HG03354 (cell line): Measurements from ENCODE around the gene OR2W3.

Source experiments
- ATAC-seq: cut with Tn5 transposase; IDR thresholded peaks from one replicate; pipeline ENCODE4 v1.9.1; 2021; ENCODE audit warnings: mild to moderate bottlenecking; ENCODE audit not compliant: unreplicated experiment, poor library complexity, severe bottlenecking

The OR2W3 gene

GRCh38 chr1:247914941-247915662, 19.7 kb downstream of the OR2W3 start:
- no peak for ATAC-seq

GRCh38 chr1:247919952-247920351, 24.6 kb downstream of the OR2W3 start, which contains the start of gene OR2T8:
TSS of gene OR2T8 (plus strand) at chr1:247920252. CDS start at chr1:247921018, 766 bp downstream.
- ATAC-seq: no peak

DNA sequence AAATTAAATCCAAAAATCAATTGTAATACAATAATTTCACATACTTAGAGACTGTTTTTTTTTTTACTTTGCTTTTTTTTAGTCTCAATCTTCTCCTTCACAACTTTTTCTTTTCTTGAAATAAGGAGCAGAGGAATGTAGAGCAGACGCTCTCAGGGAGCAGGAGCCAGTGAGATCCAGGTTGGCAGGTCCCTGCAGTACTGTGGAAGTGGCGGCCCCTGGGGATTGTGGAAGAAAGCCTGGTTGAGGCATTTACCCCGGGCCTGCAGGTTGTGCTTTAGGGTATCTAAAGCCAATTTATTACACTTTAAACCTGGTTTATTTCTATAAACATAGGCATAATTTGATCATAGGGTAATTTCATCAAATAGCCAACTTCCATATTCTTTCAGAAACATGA, 28.6 kb downstream of the OR2W3 start:
- no peak for ATAC-seq

DNA sequence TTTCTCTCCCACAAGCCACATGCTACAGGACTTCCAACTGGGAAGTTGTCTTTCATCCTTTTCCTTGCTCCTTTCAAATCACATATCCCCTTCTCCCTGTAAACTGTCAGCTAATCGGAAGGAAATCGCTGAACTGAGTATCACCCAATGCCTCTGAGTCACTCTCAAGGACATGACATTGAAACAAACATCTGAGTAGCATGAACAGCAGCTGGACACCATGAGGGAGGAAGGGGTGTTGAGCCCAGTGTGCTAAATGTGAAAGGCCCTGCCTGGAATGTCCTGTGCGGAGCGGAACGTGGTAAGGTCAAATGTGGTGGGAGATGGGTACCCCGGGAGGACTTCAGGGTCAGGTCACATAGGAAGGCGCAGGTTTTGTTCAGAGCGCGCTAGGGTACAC, 29.5 kb downstream of the OR2W3 start, which contains the start of gene OR2AJ1:
Gene OR2AJ1 (plus strand): TSS at position 22 of the 400 bp plus-strand sequence. CDS start 8,880 bp downstream, outside the sequence.
- no peak for ATAC-seq

DNA sequence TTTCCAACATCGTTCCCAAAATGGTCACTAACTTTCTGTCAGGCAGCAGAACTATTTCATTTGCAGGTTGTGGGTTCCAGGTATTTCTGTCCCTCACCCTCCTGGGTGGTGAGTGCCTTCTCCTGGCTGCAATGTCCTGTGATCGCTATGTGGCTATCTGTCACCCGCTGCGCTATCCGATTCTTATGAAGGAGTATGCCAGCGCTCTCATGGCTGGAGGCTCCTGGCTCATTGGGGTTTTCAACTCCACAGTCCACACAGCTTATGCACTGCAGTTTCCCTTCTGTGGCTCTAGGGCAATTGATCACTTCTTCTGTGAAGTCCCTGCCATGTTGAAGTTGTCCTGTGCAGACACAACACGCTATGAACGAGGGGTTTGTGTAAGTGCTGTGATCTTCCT, 38.6 kb downstream of the OR2W3 start:
- ATAC-seq: no peak

DNA sequence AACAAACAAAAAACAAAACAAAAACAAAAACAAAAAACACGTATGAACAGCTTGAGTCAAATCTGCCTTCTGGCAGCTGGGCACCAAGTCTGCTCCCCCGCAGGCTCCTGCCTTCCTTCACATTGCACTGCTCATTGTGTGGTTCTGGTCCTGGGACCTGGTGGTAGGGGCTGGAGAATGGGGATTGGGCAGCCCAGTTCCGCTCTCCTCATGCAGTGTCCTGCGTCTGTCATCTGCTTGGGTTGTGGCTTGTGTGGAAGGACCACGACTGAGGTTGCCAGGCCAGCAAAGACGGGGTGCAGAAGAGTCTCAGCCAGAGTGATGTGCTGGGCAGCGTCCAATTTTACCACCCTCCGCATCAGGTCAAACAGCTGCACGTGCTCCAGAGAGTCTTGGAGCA, 40.4 kb downstream of the OR2W3 start:
- no peak for ATAC-seq

- no peak for ATAC-seq
These were observed 41.0 kb downstream of the OR2W3 start for GRCh38 chr1:247936415-247936814.

DNA sequence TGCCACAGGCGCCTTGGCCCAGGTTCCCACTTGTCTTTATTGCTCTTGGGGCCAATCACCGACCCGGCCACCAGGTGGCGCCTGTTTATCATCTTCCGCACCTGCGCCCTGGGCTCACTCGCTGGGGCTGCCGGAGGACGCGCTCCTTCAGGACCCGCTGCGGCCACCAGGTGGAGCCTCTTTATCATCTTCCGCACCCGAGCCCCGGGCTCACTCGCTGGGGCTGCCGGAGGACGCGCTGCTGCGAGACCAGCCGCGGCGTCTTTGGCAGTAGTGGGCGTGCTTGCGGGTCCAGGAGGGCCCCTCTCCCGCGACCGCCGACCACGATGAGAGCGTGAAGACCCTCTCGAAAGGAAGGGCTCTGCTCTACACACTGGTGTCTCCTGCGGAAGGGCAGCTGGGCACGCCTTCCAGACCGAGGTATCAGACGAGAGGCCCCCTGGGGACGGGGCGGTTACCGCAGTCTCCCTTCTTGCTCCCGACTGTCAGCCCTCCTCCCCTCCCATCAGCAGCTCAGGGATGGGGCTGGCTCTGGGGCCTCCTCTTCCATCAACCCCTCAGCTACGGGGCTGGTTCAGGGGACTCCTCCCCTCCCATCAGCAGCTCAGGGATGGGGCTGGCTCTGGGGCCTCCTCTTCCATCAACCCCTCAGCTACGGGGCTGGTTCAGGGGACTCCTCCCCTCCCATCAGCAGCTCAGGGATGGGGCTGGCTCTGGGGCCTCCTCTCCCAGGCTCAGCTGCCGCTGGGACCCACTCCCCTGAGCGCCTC, 41.8 kb downstream of the OR2W3 start:
- peak; percentile 100 for ATAC-seq

- no peak for ATAC-seq
These were observed 47.2 kb downstream of the OR2W3 start for GRCh38 chr1:247942624-247943023.
